ENCODE results near the gene LIM2. TPM values are rescaled to one million over a fixed set of nuclear protein-coding genes. Genes with fewer than 3 reads are reported as not detected.

Gene LIM2
- total and polyA plus RNA-seq, 2 of the 4 experiments (the other 2 are of a cell fraction), result not detected

DNA sequence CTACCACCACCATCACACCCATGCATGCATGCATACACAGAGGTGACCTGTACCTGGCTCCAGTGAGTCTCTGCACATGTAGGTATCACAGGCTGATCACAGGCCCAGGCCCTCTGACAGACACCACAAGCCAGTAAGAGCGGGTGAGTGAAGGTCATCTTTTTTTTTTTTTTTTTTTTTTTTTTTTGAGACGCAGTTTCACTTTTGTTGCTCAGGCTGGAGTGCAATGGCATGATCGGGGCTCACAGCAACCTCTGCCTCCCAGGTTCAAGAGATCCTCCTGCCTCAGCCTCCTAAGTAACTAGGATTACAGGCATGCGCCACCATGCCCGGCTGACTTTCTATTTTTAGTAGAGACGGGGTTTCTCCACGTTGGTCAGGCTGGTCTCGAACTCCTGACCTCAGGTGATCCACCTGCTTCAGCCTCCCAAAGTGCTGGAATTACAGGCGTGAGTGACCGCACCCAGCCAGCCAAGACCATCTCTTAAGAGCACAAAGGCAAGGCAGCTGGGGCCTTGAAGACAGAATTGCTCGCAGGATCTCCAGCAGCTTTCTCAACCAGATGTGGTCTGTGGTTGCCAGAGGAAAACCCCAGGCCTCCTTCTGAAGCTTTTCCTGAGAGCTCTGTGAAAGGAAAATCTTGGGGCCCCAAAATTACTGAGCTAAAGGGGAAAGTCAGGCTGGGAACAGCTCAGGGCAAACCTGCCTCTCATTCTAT is 12.1 kb downstream of the LIM2 start:
- Histone ChIP-seq H3K27ac (ENCODE audit: insufficient read depth, low read length) (no peak overlapping the region), H2AK9ac (replicated peaks; ENCODE audit: low read depth, low read length, poor library complexity) (no peak overlapping the region), H3K9me1 (ENCODE audit: insufficient read depth, low read length) (no peaks in the 10 kb centered on the region), H4K5ac (ENCODE audit: low read depth, low read length) (no peak overlapping the region), H2BK120ac (ENCODE audit: low read depth, low read length) (no peak overlapping the region), H3K9me3 (ENCODE audit: control insufficient read depth, insufficient read depth, low read length) (no peaks in the 10 kb centered on the region), H4K91ac (ENCODE audit: insufficient read depth, low read depth, low read length) (no peak overlapping the region), H3K14ac (replicated peaks; ENCODE audit: low read depth, low read length) (no peak overlapping the region), H4K8ac (ENCODE audit: low read depth in 2 of 2, low read length in 2 of 2) (no peak overlapping the region), H3K4me3 (ENCODE audit: insufficient read depth, low read depth, low read length) (no peak overlapping the region), H3K23ac (ENCODE audit: low read depth, low read length) (no peak overlapping the region), H3K56ac (ENCODE audit: extremely low read depth, insufficient read depth, low read length) (no peak overlapping the region), H3K18ac (ENCODE audit: low read depth, low read length) (no peak overlapping the region), H4K20me1 (ENCODE audit: insufficient read depth, low read length) (no peaks in the 10 kb centered on the region), H3K79me1 (ENCODE audit: low read depth in 1 of 2, low read length in 2 of 2) (no peaks in the 10 kb centered on the region), H3K36me3 (ENCODE audit: control insufficient read depth, insufficient read depth, low read length) (no peaks in the 10 kb centered on the region), H3K4me2 (ENCODE audit: low read depth, low read length) (no peak overlapping the region), H3K4ac (ENCODE audit: low read depth, low read length) (no peak overlapping the region), H3K4me1 (ENCODE audit: control insufficient read depth, insufficient read depth, low read length) (no peaks in the 10 kb centered on the region), H2AFZ (replicated peaks; ENCODE audit: low read length, poor library complexity) (no peak overlapping the region), H2BK20ac (ENCODE audit: low read depth, low read length) (no peak overlapping the region), H2BK5ac (ENCODE audit: low read depth, low read length, poor library complexity, severe bottlenecking) (no peak overlapping the region), H3K27me3 (ENCODE audit: control insufficient read depth, insufficient read depth, low read length) (peaks cover 2% of the 10 kb centered on the region; the same call in 1 of the 2 replicates), H2AK5ac (ENCODE audit: low read depth, low read length) (no peak overlapping the region), H3K9ac (ENCODE audit: low read depth, low read length) (no peak overlapping the region), H2BK15ac (ENCODE audit: low read depth, low read length) (no peak overlapping the region)
- POLR2A ChIA-PET (ENCODE audit: unreplicated experiment), result no interaction called here
- CTCF ChIA-PET, result no interaction called here
- dilution Hi-C loops (cut with HindIII; ENCODE audit: low sequenced_read_pairs, unreplicated experiment) (no loop called here), in situ Hi-C loops (cut with MboI; ENCODE audit: low sequenced_read_pairs) (no loop called here), intact Hi-C loops (cut with micrococcal nuclease) (no loop called here)
- TF ChIP-seq RFX5 (IDR thresholded peaks at IDR 0.05; ENCODE audit: low read depth, low read length) (no peak), POLR2A (IDR thresholded peaks at IDR 0.05; ENCODE audit: low read depth, low read length) (no peak), SMC3 (IDR thresholded peaks at IDR 0.05; ENCODE audit: low read depth, low read length) (no peak), CEBPB (IDR thresholded peaks at IDR 0.05; ENCODE audit: low read depth, low read length) (no peak), FOS (IDR thresholded peaks at IDR 0.05; ENCODE audit: low read depth, low read length) (no peak), MXI1 (IDR thresholded peaks at IDR 0.05; ENCODE audit: borderline replicate concordance, low read depth, low read length) (no peak), CHD1 (IDR thresholded peaks at IDR 0.05; ENCODE audit: low read depth, low read length) (no peak), USF2 (IDR thresholded peaks at IDR 0.05; ENCODE audit: low read depth, low read length) (no peak)
- no TSS peak for BruUV-seq (replicated peaks)
- 90% methylated on average over 7 of the region's 11 CpGs; no CpG with 5 or more reads in 1 of the 2 experiments for WGBS, 2 experiments (ENCODE audit: extremely low coverage in 2 of 2, insufficient read length in 1 of 2)
- DNase-seq (no peak), ATAC-seq (ENCODE audit: low read depth) (no peak)

Data from IMR-90 (cell line).